ENCODE results near the gene VPS13D. TPM values are rescaled to one million over a fixed set of nuclear protein-coding genes. Genes with fewer than 3 reads are reported as not detected.

VPS13D gene
- total and polyA plus RNA-seq, 4 donors, result 10.2 to 68.3 (median 12.6) TPM

GRCh38 chr1:12258272-12258671 is 28.4 kb downstream of the VPS13D start:
- peaks cover 18 to 73% (median 47%) of the 10 kb centered on the region in 4 donors for H3K36me3 ChIP-seq (ENCODE audit: control insufficient read depth in 4 of 4, insufficient read depth in 3 of 4, low read depth in 1 of 4, low read length in 3 of 4)
- no peak overlapping the region for H3K27ac ChIP-seq (ENCODE audit: low read depth in 1 of 2, low read length in 2 of 2)
- no peak for DNase-seq (ENCODE audit: low spot score)
- H3K4me3 ChIP-seq (ENCODE audit: low read depth in 1 of 3, low read length in 3 of 3), result no peak overlapping the region
- no peaks in the 10 kb centered on the region for H3K9me3 ChIP-seq (ENCODE audit: control insufficient read depth in 4 of 4, low read length in 3 of 4)
- H3K9ac ChIP-seq (ENCODE audit: low read depth in 1 of 2, low read length in 2 of 2), result no peak overlapping the region
- WGBS, result 87% methylated on average over 7 of the region's 7 CpGs
- no peaks in the 10 kb centered on the region for H3K27me3 ChIP-seq (ENCODE audit: control insufficient read depth in 4 of 4, insufficient read depth in 4 of 4, low read length in 3 of 4)
- no peak for TF ChIP-seq REST (IDR thresholded peaks at IDR 0.05)
- no peaks in the 10 kb centered on the region for H3K4me1 ChIP-seq (ENCODE audit: control insufficient read depth in 4 of 4, insufficient read depth in 4 of 4, low read length in 3 of 4)

GRCh38 chr1:12269351-12269750 is 39.5 kb downstream of the VPS13D start:
- H3K27me3 ChIP-seq (ENCODE audit: control insufficient read depth in 4 of 4, insufficient read depth in 4 of 4, low read length in 3 of 4), result no peaks in the 10 kb centered on the region
- 90% methylated on average over 1 of the region's 1 CpG for WGBS
- no peaks in the 10 kb centered on the region for H3K4me1 ChIP-seq (ENCODE audit: control insufficient read depth in 4 of 4, insufficient read depth in 4 of 4, low read length in 3 of 4)
- no peak overlapping the region for H3K9ac ChIP-seq (ENCODE audit: low read depth in 1 of 2, low read length in 2 of 2)
- H3K27ac ChIP-seq (ENCODE audit: low read depth in 1 of 2, low read length in 2 of 2), result no peak overlapping the region
- H3K9me3 ChIP-seq (ENCODE audit: control insufficient read depth in 4 of 4, low read length in 3 of 4), result no peaks in the 10 kb centered on the region
- no peak for TF ChIP-seq FOXA1 (IDR thresholded peaks at IDR 0.05)
- TF ChIP-seq SP1 (IDR thresholded peaks at IDR 0.05), result no peak
- TF ChIP-seq EGR1 (IDR thresholded peaks at IDR 0.05; ENCODE audit: low read depth in 2 of 2), result no peak
- no peak for TF ChIP-seq HNF4A (conservative IDR thresholded peaks at IDR 0.05)
- TF ChIP-seq ZBTB33 (IDR thresholded peaks at IDR 0.05), result no peak
- no peak overlapping the region for H3K4me3 ChIP-seq (ENCODE audit: low read depth in 1 of 3, low read length in 3 of 3)
- peaks cover 14 to 85% (median 53%) of the 10 kb centered on the region in 4 donors for H3K36me3 ChIP-seq (ENCODE audit: control insufficient read depth in 4 of 4, insufficient read depth in 3 of 4, low read depth in 1 of 4, low read length in 3 of 4)
- DNase-seq (ENCODE audit: low spot score), result no peak

GRCh38 chr1:12271033-12271432 is 41.2 kb downstream of the VPS13D start:
- no peaks in the 10 kb centered on the region for H3K9me3 ChIP-seq (ENCODE audit: control insufficient read depth in 4 of 4, low read length in 3 of 4)
- no peak overlapping the region for H3K4me3 ChIP-seq (ENCODE audit: low read depth in 1 of 3, low read length in 3 of 3)
- no peak overlapping the region for H3K9ac ChIP-seq (ENCODE audit: low read depth in 1 of 2, low read length in 2 of 2)
- WGBS, result 96% methylated on average over 4 of the region's 4 CpGs
- peaks cover 12 to 78% (median 49%) of the 10 kb centered on the region in 4 donors for H3K36me3 ChIP-seq (ENCODE audit: control insufficient read depth in 4 of 4, insufficient read depth in 3 of 4, low read depth in 1 of 4, low read length in 3 of 4)
- no peak for TF ChIP-seq FOXA2 (IDR thresholded peaks at IDR 0.05)
- no peak for TF ChIP-seq MAX (IDR thresholded peaks at IDR 0.05)
- TF ChIP-seq SP1 (IDR thresholded peaks at IDR 0.05), result no peak
- H3K4me1 ChIP-seq (ENCODE audit: control insufficient read depth in 4 of 4, insufficient read depth in 4 of 4, low read length in 3 of 4), result no peaks in the 10 kb centered on the region
- DNase-seq (ENCODE audit: low spot score), result no peak
- H3K27me3 ChIP-seq (ENCODE audit: control insufficient read depth in 4 of 4, insufficient read depth in 4 of 4, low read length in 3 of 4), result no peaks in the 10 kb centered on the region
- H3K27ac ChIP-seq (ENCODE audit: low read depth in 1 of 2, low read length in 2 of 2), result no peak overlapping the region

Data from liver (tissue), 9 donors.